HuH-7.5 (cell line): ENCODE measurements around the gene RPS2.
"Not testable (repeated sequence)": the region's sequence is repeated elsewhere in the genome, so short reads cannot be mapped to it uniquely, and the experiment has no call there.

Experiments
- DNase-seq: peaks from one replicate; pipeline ENCODE4 v3.0.0; 2011; ENCODE audit warnings: low spot score

RPS2 gene

DNA sequence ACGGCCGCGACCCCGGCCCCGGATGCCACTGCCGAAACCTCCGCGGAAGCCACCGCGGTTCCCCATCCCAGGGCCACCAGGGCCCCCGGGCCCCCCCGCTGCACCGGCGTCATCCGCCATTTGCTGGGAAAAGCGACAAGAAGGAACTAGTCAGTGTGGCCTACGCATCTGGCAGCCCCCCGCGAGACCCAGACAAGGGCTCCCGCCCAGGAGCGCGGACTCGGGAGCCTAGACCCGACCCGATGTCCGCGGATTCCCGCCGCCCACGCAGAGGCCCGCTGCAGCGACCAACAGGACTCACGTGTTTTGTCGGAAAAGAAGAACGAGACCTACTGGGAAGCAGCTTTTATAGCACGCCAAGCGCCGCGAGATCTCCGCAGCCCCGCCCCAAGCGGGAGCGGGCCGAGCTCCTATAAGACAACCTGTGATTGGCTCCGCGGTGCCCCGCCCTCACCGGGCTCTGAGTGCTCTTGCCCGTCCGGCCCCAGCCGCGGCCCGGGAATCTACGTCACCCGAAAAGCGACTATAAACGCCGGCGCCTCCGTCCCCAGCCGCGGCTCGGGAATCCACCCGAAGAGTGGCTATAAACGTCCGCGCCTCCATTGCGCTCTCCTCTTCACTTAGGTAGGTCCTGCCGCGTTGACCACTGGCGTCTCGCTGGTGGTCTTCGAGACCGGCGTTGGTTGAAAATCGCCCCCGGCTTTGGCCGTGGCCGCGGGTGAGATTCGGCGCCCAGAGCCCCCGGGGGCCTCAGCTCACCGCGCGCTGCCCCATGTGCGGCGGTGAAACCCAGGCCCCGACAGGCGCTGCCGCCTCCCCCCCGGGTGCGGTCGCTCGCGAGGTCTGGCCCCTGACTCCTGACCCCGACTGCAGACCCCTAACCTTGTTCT lies at the start of gene RPS2:
TSS of gene RPS2 (minus strand) at position 321 of the 890 bp plus-strand sequence. CDS start at position 120, 201 bp downstream.
- DNase-seq: peak; percentile 99

DNA sequence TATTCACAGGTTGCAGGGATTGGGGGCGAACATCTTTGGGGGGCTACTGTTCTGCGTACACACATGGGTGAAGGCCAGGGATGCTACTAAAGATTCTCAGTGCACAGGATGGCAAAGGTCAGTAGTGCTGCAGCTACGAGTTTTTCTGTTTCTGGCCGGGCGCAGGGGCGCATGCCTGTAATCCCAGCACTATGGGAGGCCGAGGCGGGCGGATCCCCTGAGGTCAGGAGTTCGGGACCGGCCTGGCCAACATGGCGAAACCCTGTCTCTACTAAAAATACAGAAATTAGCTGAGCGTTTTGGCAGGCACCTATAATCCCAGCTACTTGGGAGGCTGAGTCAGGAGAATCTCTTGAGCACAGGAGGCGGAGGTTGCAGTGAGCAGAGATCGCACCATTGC lies 48.9 kb upstream of the RPS2 start:
- DNase-seq: no peak

DNA sequence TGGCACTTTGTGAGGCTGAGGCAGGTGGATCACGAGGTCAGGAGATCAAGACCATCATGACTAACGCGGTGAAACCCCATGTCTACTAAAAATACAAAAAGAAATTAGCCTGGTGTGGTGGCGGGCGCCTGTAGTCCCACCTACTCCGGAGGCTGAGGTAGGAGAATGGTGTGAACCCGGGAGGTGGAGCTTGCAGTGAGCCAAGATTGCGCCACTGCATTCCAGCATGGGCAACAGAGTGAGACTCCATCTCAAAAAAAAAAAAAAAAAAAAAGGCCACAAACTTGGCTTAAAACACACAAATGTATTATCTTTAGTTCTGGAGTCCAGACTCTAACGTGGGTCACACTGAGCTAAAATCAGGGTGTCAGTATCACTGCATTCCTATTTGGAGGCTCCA lies 47.1 kb upstream of the RPS2 start:
- not testable (repeated sequence) for DNase-seq

GRCh38 chr16:2009791-2010510 lies 45.3 kb upstream of the RPS2 start, which contains the start of gene ZNF598:
TSS of gene ZNF598 (minus strand) at chr16:2009821.
- DNase-seq: peak; percentile 89

DNA sequence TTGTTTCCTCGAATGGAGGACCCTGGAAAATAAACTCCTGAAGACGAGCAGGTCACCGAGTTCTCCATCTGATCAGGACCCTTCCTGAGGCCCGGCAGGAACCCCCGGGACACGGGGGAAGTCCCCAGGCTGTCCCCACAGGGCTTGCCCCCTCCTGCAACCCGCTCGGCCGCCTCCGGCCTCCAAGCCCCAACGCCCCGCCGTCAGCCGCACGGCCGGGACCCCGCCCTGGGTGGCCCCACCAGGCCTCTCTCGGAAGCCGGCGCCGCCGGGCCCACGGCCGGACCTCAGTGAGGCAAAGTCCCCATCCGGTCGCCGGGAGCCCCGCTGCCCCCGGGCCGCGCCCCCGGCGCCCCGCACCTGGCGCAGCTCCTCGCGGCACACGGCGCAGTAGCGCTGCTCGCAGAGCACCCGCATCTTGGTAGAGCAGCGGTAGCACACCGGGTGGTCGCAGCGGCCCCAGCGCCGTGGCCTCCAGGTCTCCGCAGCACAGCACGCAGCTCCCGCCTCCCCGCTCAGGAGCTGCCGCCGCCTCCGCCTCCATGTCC lies 44.6 kb upstream of the RPS2 start:
- peak; percentile 47 for DNase-seq

GRCh38 chr16:2008631-2009163 lies 44.1 kb upstream of the RPS2 start:
- DNase-seq: peak; percentile 72

GRCh38 chr16:2008009-2008526 lies 43.4 kb upstream of the RPS2 start:
- DNase-seq: no peak

DNA sequence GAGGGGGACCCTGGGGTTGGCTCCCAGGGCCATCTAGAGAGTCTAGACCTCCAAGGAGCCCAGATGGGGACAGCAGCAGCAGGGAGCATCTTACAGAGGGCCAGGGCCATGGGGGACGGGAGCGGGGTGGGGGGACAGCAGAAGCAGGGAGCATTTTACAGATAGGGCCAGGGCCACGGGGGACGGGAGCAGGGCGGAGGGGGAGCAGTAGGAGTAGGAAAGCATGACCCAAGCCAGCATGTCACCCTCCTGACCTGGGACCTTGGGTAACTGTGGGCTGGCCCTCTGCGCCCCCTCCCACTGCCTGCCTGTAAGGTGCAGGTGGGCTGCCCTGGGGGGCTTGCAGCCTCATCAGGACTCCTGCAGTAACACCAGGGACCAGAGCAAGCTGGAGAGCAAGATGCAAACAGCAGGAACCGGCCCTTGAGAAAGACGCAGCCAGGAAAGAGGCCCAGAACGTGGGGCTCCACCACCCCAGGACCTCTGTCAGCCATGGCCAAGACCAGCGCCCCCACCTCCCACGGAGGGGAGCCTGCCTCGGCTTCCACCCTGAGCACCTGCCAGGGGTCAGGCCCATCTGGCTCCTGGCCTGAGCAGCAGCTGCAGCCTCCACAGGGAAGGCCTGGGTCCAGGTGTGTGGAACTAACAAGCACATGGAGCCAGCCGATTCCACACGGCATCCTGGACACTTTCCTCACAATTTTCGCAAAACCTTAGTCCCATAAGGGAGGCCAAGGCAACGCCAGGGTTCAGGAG lies 42.6 kb upstream of the RPS2 start:
- DNase-seq: no peak

- DNase-seq: no peak
Observed at GRCh38 chr16:2006317-2006716, 41.7 kb upstream of the RPS2 start.

DNA sequence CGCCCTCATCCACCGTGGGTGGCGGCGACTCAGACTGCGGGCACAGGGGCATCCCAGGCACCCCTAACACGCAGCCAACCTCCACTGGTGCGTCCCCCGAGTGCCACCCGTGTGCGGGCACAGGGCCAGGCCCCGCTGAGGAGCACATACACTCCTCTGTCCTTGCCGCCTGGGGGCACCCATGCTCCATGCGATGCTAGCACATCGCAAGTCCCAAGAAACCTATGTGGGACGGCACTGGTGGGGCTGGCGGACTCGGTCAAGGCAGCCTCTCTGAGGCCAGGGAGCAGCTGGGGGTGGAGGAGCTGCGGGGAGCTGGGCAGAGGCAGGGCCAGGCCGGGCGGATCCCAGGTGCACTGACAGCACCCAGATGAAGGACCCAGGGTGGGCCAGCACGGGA lies 41.0 kb upstream of the RPS2 start:
- no peak for DNase-seq

DNA sequence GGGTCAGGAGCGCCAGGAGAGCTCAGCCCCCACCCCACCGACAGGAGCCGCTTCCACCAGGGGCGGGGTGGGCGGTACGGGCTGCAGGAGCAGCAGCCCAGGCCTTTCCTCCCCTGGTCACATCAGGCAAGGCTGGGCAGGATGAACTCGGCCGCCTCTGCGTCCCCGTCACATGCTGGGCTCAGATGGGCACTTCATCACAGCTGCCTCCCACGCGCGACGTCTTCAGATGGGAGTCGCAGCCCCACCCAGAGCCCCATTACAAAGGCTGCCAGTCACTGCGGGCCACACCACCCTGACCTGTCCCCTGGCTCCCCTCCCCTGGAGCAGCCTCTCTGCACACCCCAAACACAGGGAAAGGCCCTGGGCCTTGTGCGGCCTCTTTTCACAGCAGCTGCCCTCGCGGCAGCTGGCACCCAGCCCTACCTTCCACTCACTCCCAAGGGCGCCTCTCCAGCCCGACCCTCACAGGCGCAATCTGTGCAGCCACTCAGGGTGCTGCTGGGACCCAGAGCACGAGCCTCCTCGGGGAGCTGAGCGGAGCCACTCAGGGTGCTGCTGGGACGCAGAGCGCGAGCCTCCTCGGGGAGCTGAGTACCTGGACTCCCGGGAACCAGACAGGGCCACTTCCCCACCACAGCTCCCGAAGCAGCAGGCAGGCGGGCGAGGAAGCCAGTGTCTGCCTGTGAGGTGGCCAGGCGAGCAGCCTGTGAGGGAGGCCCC lies 40.3 kb upstream of the RPS2 start:
- no peak for DNase-seq

DNA sequence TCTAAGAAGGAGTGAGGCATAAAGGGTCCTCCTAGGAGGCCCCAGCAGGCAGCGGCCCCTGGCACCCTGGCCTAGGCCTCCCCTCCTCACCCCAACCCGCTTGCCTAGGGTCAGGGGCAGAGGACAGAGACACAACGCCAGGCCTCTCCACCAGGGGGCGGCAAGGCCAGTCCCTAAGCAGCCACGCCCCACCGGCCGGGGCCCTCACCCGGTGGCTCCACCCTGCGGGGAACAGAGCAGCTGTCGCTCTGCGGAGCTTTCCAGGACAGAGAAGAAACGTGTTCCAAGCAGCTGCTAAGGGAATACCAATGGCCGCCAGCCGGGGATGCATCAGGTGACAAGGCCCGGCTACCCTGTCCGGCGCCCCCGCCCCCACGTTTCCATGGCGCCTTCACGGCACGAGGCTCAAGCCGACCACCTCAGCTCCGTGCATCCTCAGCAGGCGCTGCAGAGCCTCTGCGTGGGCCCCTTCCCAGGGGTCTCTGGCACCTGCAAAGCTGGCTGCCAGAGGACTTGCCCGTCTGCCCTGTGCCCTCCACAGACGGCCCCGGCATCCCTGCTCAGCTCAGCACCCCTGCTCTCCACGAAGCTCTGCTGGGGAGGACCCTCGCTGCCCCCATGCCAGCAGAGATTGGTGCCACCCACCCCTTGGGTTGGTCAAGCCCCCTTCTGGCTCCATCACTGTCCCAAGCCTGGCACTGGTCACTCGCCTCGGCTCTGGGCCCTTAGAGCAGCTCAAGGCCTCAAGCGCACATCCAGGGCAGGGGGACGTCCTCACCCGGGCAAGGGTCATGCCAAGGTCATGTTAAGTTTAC lies 39.4 kb upstream of the RPS2 start:
- peak; percentile 97 for DNase-seq

- DNase-seq: no peak
Observed at GRCh38 chr16:2003231-2003826, 38.7 kb upstream of the RPS2 start.

DNA sequence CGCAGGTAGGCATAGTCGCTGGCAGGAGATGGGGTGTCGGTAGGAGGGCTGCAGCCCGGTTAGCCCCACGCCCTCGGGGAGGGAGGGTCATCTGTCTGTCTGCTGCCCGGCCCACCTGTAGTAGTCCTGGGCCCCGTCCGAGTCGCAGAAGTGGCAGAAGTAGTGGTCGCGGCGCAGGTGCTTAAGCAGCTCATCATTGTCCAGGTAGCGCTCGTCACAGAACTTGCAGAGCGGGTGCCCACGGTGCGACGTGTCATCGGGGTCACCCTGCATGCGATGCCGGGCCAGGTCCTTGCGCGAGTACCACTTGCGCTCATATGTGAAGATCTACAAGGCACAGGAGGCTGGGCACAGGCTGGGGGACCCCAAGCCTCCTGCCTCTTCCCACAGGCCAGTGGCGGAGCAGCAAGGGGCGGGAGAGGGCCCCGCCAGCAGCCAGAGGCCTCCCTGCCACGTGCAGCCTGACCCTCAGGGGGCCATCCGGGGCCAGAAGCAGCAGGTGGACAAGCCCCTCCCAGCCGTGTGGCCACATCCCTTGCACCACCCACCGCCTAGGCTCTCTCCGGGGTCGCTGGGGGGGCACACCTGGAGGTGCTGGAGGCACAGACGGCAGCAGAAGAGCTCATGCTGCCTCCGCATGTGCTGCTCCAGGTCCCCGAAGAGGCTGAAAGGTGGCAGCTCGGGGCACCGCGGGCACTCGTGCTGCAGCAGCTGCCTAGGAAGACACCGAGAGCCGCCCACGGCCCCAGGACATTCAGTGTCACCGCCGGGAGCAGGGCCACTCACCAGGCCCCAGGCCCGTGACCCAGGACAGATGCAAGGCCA lies 38.0 kb upstream of the RPS2 start:
- DNase-seq: no peak

- DNase-seq: no peak
Observed at GRCh38 chr16:2001456-2002355, 37.1 kb upstream of the RPS2 start.

GRCh38 chr16:2001035-2001434 lies 36.4 kb upstream of the RPS2 start:
- no peak for DNase-seq

DNA sequence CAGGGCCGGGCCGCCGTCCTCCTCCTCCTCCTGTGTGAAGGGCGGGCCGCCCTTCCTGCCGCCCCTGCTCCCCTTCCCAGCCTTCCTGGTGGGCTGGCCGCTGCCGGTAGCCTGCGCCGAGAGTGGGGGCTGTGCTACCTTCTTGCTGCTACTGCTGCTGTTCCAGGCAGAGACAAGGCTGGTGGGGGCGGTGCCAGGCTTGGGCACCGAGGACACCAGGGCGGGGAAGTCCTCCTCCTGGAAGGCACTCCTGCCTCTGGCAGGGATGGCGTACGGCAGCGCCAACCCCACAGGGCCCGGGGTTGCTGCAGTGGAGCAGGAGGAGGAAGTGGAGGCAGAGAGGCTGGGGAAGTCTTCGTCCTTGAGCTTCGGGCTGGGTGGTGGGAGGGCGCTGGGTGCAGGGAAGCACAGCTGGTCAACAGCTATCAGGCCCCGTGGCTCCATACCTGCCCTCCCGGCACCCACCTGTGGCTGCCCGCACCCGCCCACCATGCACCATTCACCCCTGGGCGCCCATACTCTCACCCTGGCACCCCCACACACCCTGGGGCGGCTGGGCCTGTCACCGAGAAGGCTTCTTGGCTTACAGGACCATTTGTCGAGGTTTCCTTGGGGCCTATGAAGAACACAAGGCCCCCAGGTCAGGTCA lies 35.4 kb upstream of the RPS2 start:
- no peak for DNase-seq
